GM18498 (cell line): ENCODE data around the gene SGCA.
A peak's percentile ranks its signal among the peaks of the same experiment; 100 is the strongest.

Source experiments
- ATAC-seq: cut with Tn5 transposase; IDR thresholded peaks from one replicate; pipeline ENCODE4 v1.9.1; 2021; ENCODE audit warnings: mild to moderate bottlenecking, moderate library complexity; ENCODE audit not compliant: unreplicated experiment

The SGCA gene

GRCh38 chr17:50205963-50206505, 40.2 kb downstream of the SGCA start:
- no peak for ATAC-seq

GRCh38 chr17:50206604-50207293, 40.9 kb downstream of the SGCA start:
- no peak for ATAC-seq

GRCh38 chr17:50207315-50207714, 41.5 kb downstream of the SGCA start:
- ATAC-seq: no peak

DNA sequence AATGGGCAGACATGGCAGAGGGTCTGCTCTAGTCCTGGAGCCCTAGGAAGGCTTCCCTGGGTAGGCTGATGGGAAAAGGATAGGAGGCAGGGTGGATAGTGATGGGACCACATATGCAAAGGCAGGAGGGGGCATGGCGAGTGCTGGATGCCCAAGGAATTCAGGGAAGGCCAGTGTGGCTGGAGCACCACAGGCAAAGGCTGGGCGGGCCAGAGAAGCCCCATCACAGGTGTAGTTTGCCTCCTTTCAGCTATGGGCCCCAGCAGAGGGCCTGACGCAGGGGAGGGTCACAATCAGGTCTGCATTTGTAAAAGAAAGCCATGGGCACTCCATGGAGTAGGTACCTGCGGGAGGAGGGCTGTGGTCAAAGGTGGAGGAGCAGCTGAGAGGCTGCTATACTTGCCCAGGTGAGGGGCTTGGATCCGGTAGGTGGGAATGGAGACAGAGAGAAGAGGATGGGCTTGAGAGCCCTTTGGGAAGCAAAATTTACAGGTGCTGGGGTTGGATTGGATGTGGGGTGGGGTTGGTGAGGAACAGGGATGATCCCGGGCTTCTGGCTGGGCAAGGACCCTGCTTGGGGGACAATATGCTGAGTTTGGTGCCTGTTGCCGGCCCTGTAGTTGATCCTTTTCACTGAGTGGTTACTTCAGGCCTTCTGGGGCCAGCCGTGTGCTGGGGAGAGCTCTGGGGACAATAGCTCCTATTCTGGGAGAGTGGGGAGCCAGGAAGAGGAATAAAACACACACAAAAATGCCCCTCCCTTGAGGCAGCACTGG, 42.2 kb downstream of the SGCA start:
- no peak for ATAC-seq

GRCh38 chr17:50208611-50209061, 42.8 kb downstream of the SGCA start:
- no peak for ATAC-seq

- ATAC-seq: no peak
These were observed 43.3 kb downstream of the SGCA start for GRCh38 chr17:50209133-50209471.

GRCh38 chr17:50209472-50210239, 43.9 kb downstream of the SGCA start:
- no peak for ATAC-seq

DNA sequence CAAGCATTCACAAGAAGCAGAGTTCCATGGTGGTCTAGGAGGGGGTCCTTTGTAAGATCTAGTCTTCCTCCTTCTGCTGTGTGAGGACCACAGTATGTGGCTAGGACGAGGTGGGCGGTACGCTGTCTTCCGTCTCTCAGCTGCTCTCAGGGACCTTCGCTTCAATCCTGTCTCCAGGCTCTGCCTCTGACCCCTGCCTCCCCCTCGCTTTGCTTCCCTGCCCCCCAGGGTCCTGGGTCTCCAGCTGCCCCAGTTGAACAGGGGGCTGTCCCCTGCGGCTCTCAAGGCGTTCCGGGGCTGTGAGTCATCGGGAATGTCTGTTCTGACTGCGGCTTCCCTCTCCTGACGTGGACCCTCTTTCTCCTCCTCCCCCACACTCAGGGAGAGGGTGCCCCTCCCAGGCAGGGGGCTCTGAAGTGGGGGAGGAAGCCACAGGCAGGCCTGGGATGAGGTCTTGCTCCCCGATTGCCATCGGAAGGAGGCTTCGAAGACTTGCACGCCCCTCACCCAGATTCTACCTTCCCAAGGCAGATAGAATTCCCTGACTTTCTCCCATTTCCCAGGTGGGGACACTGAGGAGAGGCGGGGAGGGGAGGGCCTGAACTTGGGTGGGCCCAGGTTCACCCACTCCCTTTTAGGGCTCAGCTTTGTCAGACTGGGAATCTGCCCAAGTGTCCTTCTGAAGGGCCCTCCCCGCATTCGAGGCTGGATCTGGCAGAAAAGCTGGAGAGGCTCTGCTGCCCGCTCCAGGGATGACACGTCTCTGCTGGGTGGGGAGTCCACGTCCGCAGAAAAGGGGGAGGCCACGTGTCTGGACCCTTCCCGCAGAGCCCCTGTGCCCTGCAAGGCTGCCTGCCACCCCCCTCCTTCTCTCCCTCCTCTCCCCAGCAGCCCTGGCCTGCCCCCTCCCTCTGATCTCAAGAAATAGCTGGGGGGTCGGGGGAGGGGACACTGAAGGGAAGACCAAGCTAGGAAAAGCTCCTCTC, 44.7 kb downstream of the SGCA start:
- no peak for ATAC-seq

DNA sequence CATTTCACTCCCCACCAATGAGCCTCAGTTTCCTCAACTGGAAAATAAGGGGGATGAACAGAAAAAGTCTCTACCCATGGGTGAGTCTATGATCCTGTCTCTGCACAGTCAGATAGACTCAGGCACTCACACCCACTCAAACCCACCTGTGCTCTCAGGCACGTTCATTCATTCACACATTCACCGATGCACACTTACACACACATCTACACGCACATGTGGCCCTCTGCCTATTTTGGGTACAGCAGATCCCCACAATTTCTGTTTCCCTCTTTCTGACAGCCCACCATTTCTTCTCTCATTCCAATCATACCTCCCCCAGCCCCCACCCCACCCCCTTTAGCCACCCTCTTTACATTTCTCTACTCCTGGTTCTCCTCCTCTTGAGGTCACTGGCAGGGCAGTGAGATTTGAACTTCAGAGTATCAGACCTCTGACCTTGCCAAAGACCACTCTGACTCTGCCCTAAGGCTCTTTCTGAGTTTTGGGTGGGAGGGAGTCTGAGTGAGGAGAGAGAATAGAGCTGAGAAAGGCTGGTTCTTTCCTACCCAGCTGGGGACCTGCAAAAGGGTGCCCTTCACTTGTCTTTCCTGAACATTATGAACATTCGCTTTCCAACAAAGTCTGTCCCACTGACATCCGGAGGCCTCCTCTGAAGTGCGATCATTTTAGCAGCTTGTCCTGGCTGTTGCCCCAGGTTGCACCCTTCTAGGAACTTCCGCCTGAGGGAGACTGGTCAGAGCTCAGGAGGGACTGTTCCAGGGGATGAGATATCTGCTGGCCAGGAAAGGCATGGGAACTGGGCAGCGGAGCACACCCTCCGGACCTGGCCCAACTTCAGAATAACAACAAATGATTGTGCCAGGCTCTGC, 45.7 kb downstream of the SGCA start:
- no peak for ATAC-seq

DNA sequence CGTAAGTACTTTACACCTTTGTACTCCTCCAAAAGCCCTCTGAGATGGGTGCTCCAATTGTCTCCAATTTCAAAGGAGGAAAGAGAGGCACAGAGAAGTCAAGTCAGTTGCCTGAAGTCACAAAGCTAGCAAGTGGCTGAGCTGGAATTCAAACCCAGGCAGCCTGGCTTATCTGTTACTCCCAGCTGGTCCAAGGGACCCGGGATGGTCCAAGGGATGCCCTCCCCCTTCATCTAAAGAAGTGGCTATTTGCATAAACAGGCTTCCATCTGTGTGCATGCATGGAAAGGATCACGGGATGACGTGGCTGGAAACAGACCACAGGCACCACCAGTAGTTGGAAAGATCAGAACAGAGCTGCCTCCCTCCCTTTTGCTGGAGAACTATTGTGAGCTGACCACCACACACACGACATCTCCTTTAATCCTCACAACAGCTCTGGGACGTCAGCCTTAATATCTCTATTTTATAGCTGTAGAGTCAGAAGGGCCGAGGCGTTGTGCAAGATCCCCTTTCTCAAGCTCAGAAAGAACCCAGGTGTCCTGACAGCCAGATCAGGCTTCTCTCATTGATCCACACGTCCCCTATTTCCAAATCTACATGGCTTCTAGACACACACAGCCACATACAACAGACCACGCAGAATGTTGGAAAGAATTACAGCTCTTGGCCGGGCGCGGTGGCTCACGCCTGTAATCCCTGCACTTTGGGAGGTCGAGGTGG, 46.5 kb downstream of the SGCA start:
- no peak for ATAC-seq

- peak; percentile 78 for ATAC-seq
These were observed 47.5 kb downstream of the SGCA start for GRCh38 chr17:50213026-50214022.

- no peak for ATAC-seq
These were observed 49.4 kb downstream of the SGCA start for GRCh38 chr17:50214976-50215760.

GRCh38 chr17:50217591-50217990, 51.8 kb downstream of the SGCA start:
- ATAC-seq: no peak

DNA sequence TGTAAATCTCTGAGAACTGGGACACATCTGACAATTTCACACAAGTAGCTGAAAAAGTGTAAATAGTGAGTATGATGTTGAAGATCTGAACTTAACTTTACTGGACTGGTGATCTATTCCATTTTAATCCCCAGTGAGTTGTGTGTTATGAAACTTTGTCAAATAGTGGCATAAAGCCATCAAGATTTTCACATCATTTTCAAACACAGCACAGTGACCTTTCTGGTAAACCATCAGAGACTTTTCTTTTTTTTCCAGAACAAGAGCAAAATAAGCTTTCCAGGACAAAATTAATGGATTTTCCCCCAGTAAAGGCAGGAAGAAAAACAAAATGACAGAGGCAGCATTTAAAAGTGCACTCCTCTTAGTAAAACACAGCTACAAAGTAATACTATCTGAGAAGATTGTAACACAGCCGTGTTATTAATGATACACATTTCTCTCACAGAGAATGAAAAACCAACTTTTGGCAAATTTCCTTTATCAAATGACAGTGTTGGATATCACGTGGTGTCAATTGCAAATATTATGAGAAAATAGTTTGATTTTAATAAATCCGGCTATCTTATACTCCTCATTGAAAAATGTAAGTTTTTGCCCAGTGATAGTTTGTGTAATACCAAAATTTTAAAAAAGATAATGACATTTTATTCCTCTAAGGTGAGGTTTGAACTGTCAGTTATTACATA, 52.4 kb downstream of the SGCA start:
- no peak for ATAC-seq

GRCh38 chr17:50218771-50219315, 53.0 kb downstream of the SGCA start:
- ATAC-seq: no peak

DNA sequence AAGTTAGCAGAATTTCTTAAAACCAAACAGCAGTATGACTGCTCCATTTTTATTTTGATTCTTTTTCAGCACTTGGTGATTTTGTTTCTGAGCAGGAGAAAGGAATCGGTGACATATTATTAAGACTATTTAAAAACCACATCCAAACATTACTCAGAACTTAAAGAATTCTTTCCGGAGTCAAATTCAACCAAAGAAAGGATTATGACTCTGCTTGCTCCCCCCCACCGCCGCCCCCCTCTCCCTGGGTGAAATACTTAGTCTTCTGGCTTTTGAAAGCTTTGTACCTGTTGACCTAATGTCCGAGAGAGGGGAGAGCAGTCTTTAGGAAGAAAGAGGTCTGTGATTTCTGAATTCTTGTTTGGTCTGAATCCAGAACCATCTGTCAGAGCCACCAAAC, 53.5 kb downstream of the SGCA start:
- ATAC-seq: no peak
